HL-60 (cell line): ENCODE results near the gene EPHB2.

Experiments
- GABPA ChIP-seq: IDR thresholded peaks from 2 replicates; pipeline ENCODE4 v1.6.1; 2012; ENCODE audit warnings: low read depth
- POLR2AphosphoS5 ChIP-seq: IDR thresholded peaks from 2 replicates; pipeline ENCODE4 v1.6.1; 2012; ENCODE audit warnings: low read depth
- TF ChIP-seq, protein P1 (sequence below): IDR thresholded peaks from one replicate; pipeline ENCODE4 v1.5.1; 2011; ENCODE audit warnings: low read length, control low read depth, inconsistent platforms; ENCODE audit not compliant: insufficient read depth
- TF ChIP-seq, protein P2 (sequence below): IDR thresholded peaks from 2 replicates; pipeline ENCODE4 v1.6.1; 2012; ENCODE audit warnings: low read depth; ENCODE audit not compliant: insufficient replicate concordance

DNA sequence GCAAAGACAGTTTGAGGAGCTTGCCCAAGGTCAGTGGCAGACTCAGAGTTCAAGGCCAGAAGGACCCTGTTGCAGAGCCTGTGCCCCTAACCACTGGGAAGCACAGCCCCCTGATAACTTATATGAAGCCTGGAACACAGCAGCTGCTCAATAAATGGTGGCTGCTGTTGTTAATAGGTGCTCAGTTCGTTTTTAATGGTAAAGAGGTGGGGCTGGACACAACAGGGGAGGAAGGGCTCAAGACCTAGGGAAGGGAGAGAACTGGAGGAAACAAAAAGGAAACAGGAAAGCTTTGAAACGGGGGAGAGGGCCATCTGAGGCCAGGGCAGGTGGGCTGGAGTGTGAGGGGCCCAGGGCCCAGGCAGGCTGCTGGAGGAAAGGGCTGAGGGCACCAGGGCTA is 136.6 kb downstream of the EPHB2 start:
- TF ChIP-seq POLR2AphosphoS5 (no peak), GABPA (no peak)
- TF ChIP-seq, protein P1, sequence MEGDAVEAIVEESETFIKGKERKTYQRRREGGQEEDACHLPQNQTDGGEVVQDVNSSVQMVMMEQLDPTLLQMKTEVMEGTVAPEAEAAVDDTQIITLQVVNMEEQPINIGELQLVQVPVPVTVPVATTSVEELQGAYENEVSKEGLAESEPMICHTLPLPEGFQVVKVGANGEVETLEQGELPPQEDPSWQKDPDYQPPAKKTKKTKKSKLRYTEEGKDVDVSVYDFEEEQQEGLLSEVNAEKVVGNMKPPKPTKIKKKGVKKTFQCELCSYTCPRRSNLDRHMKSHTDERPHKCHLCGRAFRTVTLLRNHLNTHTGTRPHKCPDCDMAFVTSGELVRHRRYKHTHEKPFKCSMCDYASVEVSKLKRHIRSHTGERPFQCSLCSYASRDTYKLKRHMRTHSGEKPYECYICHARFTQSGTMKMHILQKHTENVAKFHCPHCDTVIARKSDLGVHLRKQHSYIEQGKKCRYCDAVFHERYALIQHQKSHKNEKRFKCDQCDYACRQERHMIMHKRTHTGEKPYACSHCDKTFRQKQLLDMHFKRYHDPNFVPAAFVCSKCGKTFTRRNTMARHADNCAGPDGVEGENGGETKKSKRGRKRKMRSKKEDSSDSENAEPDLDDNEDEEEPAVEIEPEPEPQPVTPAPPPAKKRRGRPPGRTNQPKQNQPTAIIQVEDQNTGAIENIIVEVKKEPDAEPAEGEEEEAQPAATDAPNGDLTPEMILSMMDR = no peak
- TF ChIP-seq, protein P2, sequence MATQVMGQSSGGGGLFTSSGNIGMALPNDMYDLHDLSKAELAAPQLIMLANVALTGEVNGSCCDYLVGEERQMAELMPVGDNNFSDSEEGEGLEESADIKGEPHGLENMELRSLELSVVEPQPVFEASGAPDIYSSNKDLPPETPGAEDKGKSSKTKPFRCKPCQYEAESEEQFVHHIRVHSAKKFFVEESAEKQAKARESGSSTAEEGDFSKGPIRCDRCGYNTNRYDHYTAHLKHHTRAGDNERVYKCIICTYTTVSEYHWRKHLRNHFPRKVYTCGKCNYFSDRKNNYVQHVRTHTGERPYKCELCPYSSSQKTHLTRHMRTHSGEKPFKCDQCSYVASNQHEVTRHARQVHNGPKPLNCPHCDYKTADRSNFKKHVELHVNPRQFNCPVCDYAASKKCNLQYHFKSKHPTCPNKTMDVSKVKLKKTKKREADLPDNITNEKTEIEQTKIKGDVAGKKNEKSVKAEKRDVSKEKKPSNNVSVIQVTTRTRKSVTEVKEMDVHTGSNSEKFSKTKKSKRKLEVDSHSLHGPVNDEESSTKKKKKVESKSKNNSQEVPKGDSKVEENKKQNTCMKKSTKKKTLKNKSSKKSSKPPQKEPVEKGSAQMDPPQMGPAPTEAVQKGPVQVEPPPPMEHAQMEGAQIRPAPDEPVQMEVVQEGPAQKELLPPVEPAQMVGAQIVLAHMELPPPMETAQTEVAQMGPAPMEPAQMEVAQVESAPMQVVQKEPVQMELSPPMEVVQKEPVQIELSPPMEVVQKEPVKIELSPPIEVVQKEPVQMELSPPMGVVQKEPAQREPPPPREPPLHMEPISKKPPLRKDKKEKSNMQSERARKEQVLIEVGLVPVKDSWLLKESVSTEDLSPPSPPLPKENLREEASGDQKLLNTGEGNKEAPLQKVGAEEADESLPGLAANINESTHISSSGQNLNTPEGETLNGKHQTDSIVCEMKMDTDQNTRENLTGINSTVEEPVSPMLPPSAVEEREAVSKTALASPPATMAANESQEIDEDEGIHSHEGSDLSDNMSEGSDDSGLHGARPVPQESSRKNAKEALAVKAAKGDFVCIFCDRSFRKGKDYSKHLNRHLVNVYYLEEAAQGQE = no peak
